Putamen (tissue), 1 donor: ENCODE data around the gene RAD54L.
"Not testable (repeated sequence)": the region's sequence is repeated elsewhere in the genome, so short reads cannot be mapped to it uniquely, and the experiment has no call there.

ENCODE experiments used
- DNase-seq: peaks from one replicate; pipeline ENCODE4 v3.0.0-alpha.2; 2016; ENCODE audit warnings: low spot score

Gene RAD54L

GRCh38 chr1:46319960-46320914 is 72.7 kb downstream of the RAD54L start:
- not testable (repeated sequence) for DNase-seq

- not testable (repeated sequence) for DNase-seq
Observed at GRCh38 chr1:46322191-46322590, 74.6 kb downstream of the RAD54L start.

- DNase-seq = not testable (repeated sequence)
Observed at GRCh38 chr1:46325285-46326076, 77.9 kb downstream of the RAD54L start.
